GM21381 (cell line): ENCODE results near the gene POLD1.

Source experiments
- ATAC-seq: cut with Tn5 transposase; IDR thresholded peaks from one replicate; pipeline ENCODE4 v1.9.1; 2021; ENCODE audit warnings: mild to moderate bottlenecking, moderate library complexity; ENCODE audit not compliant: unreplicated experiment

POLD1 gene

DNA sequence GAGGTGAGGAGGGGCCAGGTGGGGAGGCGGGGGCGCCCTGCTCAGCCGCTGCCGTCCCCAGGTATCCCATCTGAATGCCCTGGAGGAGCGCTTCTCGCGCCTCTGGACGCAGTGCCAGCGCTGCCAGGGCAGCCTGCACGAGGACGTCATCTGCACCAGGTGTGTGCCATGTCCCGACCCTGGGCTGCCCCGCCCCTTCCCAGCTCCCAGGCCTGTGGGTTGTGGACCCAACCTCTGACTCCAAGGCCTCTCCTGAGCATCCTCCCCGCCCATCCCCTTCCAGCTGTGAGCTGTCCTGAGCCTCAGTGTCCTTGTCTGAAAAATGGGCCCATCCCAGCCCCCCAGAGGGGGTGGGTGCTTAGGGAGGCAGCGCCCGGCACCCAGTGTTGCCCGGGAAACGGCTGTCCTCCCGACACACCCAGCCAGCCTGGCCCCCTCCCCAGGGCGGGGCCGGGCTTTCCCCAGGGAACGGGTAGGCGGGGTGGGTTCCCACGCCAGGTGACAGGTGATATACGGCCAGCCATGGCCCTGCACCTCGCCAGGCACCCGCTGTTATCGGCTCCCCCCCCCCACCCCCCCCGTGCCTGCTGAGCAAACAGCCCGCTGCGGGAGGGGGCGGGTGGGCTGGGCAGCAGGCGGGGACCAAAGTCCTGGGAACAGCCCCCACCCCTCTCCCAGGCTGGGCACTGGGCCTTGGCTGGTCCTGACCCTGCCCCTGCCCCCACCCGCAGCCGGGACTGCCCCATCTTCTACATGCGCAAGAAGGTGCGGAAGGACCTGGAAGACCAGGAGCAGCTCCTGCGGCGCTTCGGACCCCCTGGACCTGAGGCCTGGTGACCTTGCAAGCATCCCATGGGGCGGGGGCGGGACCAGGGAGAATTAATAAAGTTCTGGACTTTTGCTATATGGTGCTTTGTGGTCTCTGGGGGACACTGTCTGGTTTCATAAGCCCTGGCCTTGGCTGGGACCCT, 33.2 kb downstream of the POLD1 start:
- ATAC-seq = no peak

- no peak for ATAC-seq
Observed at GRCh38 chr19:50418176-50419021, 34.3 kb downstream of the POLD1 start, which contains the start of gene SPIB. Gene SPIB, plus strand, starts transcription at chr19:50418938. Its CDS starts 25 bp downstream, at chr19:50418963.

GRCh38 chr19:50419022-50419579, 35.0 kb downstream of the POLD1 start:
- no peak for ATAC-seq

- ATAC-seq = no peak
Observed at GRCh38 chr19:50419580-50420035, 35.5 kb downstream of the POLD1 start.

DNA sequence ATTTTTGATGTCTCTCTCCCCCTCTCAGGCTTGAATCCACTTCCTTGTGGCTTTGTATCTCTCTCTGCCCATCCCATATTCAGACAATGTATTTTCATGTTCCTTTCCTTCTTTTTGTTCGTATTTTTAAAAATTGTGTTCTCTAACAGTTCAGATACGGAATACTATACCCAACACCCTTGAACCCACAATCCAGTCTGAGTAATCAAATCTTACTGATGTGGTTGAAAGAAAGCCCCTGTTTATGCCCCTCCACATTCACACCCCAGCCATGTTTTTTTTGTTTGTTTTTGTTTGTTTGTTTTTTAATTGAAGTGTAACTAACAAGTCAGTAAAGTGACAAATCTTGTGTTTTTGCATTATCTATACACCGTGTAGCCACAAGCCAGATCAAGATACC, 36.0 kb downstream of the POLD1 start:
- ATAC-seq = no peak

GRCh38 chr19:50420808-50421207, 36.7 kb downstream of the POLD1 start:
- no peak for ATAC-seq

- no peak for ATAC-seq
Observed at GRCh38 chr19:50422397-50423278, 38.5 kb downstream of the POLD1 start.

GRCh38 chr19:50423279-50424113, 39.3 kb downstream of the POLD1 start:
- no peak for ATAC-seq

DNA sequence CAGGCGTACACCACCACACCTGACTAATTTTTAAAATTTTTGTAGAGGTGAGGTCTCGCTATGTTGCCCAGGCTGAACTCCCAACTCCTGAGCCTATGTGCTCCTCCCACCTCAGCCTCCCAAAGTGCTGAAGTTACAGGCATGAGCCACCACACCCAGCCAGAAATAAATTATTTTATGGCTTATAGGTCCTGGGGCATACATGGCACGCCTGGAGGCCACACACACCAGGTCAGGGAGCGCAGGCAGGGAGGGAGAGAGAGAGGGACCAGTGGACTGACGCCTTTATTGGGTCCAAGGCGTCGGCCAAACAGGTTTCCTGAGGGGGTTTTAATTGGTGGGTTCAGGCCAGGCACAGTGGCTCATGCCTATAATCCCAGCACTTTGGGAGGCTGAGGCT, 41.4 kb downstream of the POLD1 start:
- no peak for ATAC-seq

DNA sequence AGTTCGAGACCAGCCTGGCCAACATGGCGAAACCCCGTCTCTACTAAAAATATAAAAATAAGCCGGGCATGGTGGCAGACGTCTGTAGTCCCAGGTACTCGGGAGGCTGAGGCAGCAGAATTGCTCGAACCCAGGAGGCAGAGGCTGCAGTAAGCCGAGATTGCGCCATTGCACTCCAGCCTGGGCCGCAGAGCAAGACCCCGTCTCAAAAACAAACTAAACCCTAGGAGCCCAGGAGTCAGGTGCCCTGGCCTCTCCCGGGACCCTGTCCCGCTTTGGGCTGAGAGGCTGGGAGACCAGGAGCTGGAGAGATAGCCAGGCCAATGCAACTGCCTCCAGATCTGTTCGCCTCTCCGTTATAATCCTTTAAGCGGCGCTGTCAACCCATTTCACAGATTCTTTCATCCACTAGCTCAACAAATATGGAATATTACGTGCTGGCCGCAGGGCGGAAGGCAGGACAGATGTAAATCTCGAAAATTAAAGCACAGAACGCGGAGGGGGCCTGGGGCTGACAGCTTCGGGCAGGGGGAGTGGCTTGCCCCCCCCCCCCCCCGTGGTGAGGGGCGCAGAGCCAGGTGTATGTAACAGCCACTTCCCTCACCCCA, 43.3 kb downstream of the POLD1 start:
- no peak for ATAC-seq

DNA sequence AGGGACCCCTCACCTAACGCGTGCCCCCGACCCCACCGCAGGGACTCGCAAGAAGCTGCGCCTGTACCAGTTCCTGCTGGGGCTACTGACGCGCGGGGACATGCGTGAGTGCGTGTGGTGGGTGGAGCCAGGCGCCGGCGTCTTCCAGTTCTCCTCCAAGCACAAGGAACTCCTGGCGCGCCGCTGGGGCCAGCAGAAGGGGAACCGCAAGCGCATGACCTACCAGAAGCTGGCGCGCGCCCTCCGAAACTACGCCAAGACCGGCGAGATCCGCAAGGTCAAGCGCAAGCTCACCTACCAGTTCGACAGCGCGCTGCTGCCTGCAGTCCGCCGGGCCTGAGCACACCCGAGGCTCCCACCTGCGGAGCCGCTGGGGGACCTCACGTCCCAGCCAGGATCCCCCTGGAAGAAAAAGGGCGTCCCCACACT, 43.9 kb downstream of the POLD1 start:
- ATAC-seq = no peak

DNA sequence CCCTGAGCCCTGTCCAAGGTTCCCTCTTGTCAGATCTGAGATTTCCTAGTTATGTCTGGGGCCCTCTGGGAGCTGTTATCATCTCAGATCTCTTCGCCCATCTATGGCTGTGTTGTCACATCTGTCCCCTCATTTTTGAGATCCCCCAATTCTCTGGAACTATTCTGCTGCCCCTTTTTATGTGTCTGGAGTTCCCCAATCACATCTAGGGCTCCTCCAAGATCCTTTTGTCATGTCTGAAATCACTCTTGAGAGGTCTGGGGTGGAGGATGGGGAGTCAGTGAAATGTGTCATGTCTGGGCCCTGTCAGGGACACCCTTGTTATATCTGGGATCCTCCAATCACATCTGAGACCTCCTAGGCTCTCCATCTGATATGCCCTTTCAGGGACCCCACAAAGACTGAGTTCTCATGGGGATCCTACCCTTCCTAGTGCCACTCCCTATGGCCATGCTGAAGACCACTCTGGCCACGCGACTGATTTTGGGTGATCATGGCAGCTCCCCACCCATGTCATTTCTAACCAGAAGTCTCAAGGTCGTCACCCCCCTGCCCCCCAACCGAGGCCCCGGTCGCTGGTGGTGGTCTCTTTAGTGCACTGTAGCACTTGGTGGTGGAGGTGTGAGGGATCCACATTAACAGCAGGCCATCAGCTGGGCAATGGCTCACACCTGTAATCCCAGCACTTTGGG, 44.8 kb downstream of the POLD1 start:
- ATAC-seq = no peak

DNA sequence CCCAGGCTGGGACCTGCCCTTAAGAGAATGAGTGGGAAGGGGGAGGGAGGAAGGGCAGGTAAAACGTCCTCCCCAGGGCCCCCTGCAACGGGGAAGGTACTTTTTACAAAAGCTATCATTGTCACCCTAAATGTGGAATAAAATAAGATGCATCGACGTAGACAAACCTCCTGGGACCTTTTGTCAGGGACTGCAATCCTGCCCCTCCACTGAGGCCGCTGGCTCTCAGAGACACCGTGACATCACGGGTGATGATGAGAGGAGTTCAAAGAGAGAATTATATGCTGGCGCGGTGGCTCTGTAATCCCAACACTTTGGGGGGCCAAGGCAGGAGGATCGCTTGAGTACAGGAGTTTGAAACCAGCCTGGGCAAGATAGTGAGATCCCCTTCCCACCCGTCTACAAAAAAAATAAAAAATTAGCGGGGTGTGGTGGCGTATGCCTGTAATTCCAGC, 46.8 kb downstream of the POLD1 start:
- no peak for ATAC-seq

DNA sequence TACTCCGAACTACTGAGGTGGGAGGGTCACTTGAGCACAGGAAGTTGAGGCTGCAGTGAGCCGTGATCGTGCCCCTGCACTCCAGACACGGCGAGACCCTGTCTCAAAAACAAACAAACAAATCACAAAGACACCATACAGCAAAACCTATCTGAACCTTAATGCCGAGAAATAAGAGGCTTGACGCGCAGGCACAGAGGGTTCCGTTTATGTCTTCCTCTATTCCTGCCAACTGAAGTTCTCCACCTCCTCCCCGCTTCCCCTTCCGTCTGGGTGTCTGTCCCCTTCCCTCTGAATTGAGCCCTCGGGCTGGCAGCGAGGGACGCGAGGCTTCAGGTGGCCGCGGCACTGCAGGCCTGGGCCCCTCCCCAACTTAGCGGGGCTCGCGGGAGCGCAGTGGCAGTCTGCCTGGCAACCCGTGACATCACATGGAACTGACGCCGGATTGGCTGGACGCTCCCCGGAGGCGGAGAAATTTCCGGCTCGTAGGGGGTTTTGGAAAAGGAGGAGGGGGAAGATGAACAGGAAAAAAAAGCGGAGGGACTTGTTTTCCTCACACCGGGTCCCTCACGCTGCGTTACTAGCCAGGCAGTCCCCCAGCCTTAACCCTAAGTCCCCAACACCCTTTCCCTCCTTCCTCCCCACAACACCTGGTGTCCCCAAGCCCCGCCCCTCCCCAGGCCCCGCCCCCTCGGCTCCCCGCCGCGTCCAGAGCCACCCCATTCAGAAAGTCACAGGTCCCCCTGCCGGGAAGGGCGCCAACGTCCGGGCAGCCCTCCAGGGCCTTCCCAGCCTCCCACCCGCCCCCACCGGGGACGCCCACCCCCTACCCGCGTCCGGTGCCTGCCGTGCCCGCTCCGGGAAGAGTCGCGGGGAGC, 47.4 kb downstream of the POLD1 start:
- ATAC-seq = peak; percentile 72

DNA sequence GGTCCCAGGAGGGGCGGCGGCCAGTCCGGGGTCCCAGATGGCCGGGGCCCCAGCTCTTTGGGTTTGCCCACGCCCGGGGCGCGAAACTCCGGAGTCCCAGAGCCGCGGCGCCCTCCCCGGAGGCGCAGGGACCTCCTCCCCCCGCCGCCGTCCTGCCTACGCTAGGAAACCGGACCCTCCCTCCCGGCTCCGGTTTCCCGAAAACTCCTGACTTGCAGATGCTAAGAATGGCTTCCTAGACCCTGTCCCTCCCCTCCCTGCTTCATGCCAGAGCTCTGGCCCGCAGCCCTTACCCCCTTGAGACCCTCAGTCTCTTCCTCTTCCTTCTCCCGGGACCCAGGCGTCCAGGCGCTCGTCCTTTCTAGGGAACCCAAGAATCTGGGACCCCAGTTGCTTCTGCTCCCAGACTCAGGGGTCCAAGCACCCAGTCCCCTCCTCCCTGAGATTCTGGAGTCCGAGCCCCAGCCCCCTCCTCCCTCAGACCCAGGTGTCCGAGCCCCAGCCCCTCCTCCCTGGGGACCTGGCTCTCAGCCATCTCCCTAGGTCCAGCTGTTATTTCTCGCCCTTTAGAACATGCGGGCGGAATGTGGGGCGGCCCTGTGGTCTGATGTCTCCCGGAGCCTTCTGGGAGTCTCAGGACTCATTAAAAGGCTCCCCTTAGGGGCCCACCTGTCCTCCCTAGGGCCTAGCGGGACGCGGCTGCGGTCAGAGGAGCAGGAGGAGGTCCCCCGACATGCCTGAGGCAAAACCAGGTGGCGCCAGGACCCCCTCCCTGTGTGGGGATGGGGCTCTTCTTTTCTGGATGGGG, 48.3 kb downstream of the POLD1 start, which contains the start of gene MYBPC2:
Gene MYBPC2 (plus strand): TSS at position 672 of the 808 bp plus-strand sequence. CDS start 62 bp downstream, at position 734.
- no peak for ATAC-seq
